HG03060 (cell line): ENCODE results near the gene IFT25.
"Not testable (repeated sequence)": the region's sequence is repeated elsewhere in the genome, so short reads cannot be mapped to it uniquely, and the experiment has no call there.

ENCODE experiments used
- ATAC-seq: cut with Tn5 transposase; IDR thresholded peaks from one replicate; pipeline ENCODE4 v1.9.1; 2021; ENCODE audit warnings: low read depth, moderate number of reproducible peaks; ENCODE audit not compliant: unreplicated experiment

Gene IFT25

GRCh38 chr1:53945433-53946251, at the start of gene IFT25:
IFT25 (minus strand) TSS chr1:53945699; CDS start chr1:53940082, 5,617 bp downstream.
- peak; percentile 38 for ATAC-seq

- ATAC-seq: not testable (repeated sequence)
Observed at GRCh38 chr1:53994516-53994915, 49.0 kb upstream of the IFT25 start.

- no peak for ATAC-seq
Observed at GRCh38 chr1:53992085-53992874, 46.8 kb upstream of the IFT25 start.

GRCh38 chr1:53987880-53988279, 42.4 kb upstream of the IFT25 start:
- no peak for ATAC-seq

- no peak for ATAC-seq
Observed at GRCh38 chr1:53986458-53986857, 41.0 kb upstream of the IFT25 start.

GRCh38 chr1:53984726-53985125, 39.2 kb upstream of the IFT25 start:
- ATAC-seq: no peak

- no peak for ATAC-seq
Observed at GRCh38 chr1:53982763-53983104, 37.2 kb upstream of the IFT25 start.

- ATAC-seq: no peak
Observed at GRCh38 chr1:53982034-53982762, 36.7 kb upstream of the IFT25 start.

- ATAC-seq: no peak
Observed at GRCh38 chr1:53981220-53981619, 35.7 kb upstream of the IFT25 start.

GRCh38 chr1:53979712-53980450, 34.4 kb upstream of the IFT25 start:
- no peak for ATAC-seq

- ATAC-seq: no peak
Observed at GRCh38 chr1:53975861-53976260, 30.4 kb upstream of the IFT25 start.

- no peak for ATAC-seq
Observed at GRCh38 chr1:53971718-53972117, 26.2 kb upstream of the IFT25 start.

- ATAC-seq: not testable (repeated sequence)
Observed at GRCh38 chr1:53969323-53969722, 23.8 kb upstream of the IFT25 start.

GRCh38 chr1:53968125-53968513, 22.6 kb upstream of the IFT25 start:
- no peak for ATAC-seq

GRCh38 chr1:53967409-53968124, 22.1 kb upstream of the IFT25 start:
- no peak for ATAC-seq

GRCh38 chr1:53966794-53967193, 21.3 kb upstream of the IFT25 start:
- ATAC-seq: no peak

GRCh38 chr1:53964109-53964508, 18.6 kb upstream of the IFT25 start:
- no peak for ATAC-seq

GRCh38 chr1:53963460-53963859, 18.0 kb upstream of the IFT25 start:
- no peak for ATAC-seq

GRCh38 chr1:53962395-53962794, 16.9 kb upstream of the IFT25 start:
- ATAC-seq: no peak
